Choroid plexus epithelial cell (primary cell): Measurements from ENCODE around the gene GPR183.

Experiments
- DNase-seq: peaks from one replicate; pipeline ENCODE4 v3.0.0-alpha.2; 2010; ENCODE audit warnings: low read depth
- H3K4me3 ChIP-seq: 2 replicates; pipeline ENCODE4 v1.5.1; 2011; ENCODE audit warnings: low read depth, mild to moderate bottlenecking, control low read depth, low read length, moderate library complexity
- CTCF ChIP-seq: conservative IDR thresholded peaks from 2 replicates; pipeline ENCODE4 v1.5.1; 2011; ENCODE audit warnings: low read depth, mild to moderate bottlenecking, control low read depth, inconsistent platforms, low read length, moderate library complexity

GPR183 gene

DNA sequence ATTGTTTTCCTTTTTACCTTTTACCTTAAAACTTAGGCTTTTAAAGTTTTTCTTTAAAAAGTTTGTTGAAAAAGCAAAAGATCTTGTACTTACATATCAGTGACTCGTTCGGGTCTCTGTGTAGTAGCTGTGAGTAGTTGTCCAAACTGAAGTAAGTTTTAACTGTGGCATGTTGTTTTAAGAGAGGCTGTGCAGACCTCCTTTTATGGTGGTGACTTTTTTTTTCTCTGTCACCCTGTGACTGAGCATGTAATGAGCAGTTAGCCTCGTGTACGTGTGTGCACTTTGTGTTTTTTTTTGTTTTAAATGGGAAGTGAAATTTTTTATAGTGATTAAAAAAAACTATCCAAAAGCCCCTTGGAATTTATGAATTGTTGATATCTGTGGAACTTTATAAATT is at the start of gene GPR183:
GPR183 (minus strand) TSS at position 153 of the 400 bp plus-strand sequence. CDS start 11,254 bp downstream, outside the sequence.
- TF ChIP-seq CTCF, result no peak
- no peak for DNase-seq
- no peak within 1 kb of the TSS for H3K4me3 ChIP-seq

DNA sequence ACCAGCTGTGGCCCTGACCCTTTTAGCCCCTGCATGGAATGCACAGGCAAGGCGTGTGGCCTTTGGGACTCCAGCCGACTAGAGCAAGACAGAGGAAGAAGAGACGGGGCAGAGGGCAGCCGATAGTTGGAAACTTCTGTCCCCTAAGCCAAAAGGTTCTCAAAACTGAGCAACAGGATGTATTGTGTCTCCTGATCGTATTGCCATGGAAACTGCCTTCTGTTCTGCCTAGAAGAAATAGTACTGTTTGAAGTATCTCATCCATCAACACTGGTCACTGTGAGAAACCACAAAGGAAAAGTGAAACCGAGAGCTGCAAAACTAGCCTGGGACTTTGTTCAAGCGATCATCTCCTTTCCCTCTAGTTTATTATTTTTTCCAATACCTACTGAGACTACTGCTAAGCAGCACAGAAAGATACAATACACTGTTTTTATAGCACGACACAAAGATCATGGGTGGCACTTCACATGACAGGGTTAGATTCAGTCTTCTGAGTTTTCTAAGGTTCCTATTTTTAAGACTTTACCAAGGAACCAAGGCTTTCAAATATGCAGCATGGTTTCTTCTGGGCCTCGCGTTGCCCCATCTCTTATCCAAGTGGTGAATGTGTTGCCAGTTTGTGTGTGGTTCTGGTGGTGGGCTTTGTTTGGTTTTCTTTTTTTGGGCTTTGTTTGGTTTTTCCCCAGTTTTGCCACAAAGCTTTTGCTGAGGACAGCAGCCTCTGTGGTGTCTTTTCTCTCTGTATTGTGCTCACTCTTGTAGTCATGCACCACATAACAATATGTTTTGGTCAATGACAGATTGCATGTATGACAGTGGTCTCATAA is 49.3 kb upstream of the GPR183 start:
- peak overlapping the region; percentile 17 for H3K4me3 ChIP-seq
- peak; percentile 97 for DNase-seq
- TF ChIP-seq CTCF, result no peak

DNA sequence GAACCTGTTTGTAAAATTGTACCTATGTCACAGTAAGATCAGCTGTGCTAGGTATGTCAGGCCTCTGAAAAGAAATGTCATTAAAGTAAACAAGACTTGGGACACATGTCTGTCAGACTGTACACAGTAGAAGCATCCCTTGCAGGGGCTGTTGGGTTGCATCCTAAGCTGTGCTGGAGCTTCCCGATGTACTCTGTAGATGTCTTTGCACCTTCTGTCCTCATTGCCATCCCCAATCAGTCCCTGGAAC is 48.7 kb upstream of the GPR183 start:
- H3K4me3 ChIP-seq, result peak overlapping the region; percentile 17
- no peak for DNase-seq
- TF ChIP-seq CTCF, result no peak

GRCh38 chr13:99355267-99356011 is 48.2 kb upstream of the GPR183 start:
- no peak overlapping the region for H3K4me3 ChIP-seq
- no peak for TF ChIP-seq CTCF
- DNase-seq, result no peak

- DNase-seq, result no peak
- TF ChIP-seq CTCF, result no peak
- no peak overlapping the region for H3K4me3 ChIP-seq
Measured at GRCh38 chr13:99354371-99354951, 47.3 kb upstream of the GPR183 start.

GRCh38 chr13:99353836-99354235 is 46.6 kb upstream of the GPR183 start:
- no peak for TF ChIP-seq CTCF
- H3K4me3 ChIP-seq, result no peak overlapping the region
- peak; percentile 25 for DNase-seq
